ENCODE measurements around the gene BRCA1.
"Not testable (repeated sequence)": the region's sequence is repeated elsewhere in the genome, so short reads cannot be mapped to it uniquely, and the experiment has no call there.

BRCA1 gene

DNA sequence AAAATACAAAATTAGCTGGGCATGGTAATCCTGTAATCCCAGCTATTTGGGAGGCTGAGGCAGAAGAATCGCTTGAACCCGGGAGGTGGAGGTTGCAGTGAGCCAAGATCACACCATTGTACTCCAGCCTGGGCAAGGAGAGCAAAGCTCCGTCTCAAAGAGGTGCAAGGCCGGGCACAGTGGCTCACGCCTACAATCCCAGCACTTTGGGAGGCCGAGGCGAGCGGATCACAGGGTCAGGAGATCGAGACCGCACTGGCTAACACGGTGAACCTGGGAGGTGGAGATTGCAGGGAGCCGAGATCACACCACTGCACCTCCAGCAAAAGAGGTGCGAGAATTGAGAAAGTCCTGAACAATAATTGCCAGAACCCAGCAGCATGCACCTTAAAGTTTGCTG is 124.3 kb downstream of the BRCA1 start:
- not testable (repeated sequence) for FAIRE-seq

DNA sequence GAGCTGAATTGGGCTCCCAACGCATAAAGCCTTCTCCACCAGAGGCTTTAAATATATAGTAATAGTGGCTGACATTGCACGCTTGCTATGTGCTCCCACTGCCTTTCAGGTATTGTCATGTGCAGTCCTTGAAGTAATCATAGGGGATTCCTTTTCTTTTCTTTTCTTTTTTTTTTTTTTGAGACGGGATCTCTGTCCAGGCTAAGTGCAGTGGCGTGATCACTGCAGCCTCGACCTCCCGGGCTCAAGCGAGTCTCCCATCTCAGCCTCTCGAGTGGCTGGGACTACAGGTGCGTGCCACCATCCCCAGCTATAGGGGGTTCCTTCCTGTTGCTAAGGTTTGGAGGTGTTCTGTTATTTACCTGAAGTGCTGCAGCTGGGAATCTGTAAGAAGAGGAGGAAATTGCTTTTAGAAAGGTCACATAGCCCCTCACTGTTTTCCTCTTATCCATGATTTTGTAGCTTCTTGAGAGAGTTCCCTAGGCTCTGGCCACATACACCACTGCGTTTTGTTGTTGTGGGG is 126.1 kb downstream of the BRCA1 start:
- no peak for FAIRE-seq

DNA sequence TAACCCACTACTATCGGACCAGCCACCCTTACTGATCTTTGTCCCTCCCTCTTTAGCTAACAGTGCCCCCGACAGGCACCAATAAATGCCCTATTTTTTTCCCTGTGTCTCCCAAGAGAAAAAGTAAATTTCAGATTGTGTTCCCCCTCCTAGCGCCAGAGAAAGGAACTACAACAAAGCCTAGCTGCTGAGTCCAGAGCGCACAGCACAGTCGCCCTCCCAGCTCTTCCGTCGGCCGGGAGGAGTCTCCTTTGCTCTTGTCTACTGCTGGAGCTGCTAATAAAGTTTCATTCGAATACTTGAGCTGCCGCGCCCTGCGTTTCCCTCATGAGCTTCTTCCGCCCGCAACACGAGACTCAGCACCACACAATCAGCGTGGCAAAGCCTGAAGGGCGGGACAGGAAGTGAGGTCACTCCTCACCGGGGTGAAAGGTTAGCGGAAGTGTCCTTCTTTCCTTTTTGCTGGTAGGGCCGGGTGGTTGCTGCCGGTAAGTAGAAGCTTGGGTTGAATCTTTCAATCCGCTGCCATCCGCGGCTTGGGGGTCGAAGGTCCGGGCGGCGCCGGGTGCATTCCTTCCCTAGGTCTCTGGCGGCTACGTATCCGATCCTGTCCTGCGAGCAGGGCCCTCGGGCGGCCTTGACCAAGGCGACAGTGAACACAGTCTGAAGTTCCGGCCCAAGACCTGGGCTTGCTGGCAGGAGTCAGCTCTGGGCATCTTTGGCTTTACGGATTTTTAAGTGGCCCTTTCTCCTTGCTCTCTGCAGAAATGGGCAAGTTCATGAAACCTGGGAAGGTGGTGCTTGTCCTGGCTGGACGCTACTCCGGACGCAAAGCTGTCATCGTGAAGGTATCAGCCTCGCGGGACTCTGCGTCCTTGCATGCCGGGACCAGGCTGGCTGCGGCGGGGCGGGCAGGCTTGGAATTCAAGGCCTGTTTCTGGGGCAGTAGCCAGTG is 126.9 kb downstream of the BRCA1 start, which contains the start of gene RPL27:
RPL27 (plus strand) TSS at position 436 of the 955 bp plus-strand sequence; CDS start at position 768, 332 bp downstream.
- peak; percentile 99 for FAIRE-seq

DNA sequence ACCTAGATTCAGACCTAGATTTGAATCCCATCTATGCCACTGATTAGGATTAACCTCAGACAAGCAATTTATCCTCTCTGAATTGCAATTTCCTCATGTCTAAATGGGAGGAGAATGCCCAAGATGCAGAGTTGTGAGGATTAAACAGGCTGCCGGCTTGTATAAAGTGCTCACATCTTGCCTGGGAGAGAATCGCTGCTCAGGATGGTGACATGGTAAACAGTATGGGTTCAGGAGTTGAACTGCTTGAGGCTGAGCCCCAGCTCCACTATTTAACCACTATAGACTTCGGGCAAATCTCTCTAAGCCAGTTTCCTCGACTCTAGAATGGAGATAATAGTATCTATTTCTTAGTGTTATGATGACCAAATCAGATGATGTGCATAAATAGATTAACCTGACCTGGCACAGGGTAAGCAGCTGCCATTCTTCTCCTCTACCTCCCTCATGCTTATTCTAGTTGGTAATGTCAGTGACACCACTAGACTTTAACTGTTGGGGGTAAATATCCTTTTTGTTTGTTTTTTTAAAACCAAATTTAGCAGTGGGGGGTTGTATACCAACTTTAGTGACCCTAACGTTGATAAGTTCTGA is 127.7 kb downstream of the BRCA1 start:
- FAIRE-seq, result no peak

Measured in A204.1 (cell line).